Smooth muscle cell of the pulmonary artery (primary cell): ENCODE data around the gene NR6A1. TPM values are rescaled to one million over a fixed set of nuclear protein-coding genes. Genes with fewer than 3 reads are reported as not detected.

Experiments
- total RNA-seq: library from RNA; depleted of rRNA; stranded (reverse); fragments of >200 nt; gene quantifications from 2 replicates; pipeline ENCODE4 v1.2.3, GENCODE V29; 2014

The NR6A1 gene
- total RNA-seq, result 0.39 and 0.69 TPM in 2 replicates

DNA sequence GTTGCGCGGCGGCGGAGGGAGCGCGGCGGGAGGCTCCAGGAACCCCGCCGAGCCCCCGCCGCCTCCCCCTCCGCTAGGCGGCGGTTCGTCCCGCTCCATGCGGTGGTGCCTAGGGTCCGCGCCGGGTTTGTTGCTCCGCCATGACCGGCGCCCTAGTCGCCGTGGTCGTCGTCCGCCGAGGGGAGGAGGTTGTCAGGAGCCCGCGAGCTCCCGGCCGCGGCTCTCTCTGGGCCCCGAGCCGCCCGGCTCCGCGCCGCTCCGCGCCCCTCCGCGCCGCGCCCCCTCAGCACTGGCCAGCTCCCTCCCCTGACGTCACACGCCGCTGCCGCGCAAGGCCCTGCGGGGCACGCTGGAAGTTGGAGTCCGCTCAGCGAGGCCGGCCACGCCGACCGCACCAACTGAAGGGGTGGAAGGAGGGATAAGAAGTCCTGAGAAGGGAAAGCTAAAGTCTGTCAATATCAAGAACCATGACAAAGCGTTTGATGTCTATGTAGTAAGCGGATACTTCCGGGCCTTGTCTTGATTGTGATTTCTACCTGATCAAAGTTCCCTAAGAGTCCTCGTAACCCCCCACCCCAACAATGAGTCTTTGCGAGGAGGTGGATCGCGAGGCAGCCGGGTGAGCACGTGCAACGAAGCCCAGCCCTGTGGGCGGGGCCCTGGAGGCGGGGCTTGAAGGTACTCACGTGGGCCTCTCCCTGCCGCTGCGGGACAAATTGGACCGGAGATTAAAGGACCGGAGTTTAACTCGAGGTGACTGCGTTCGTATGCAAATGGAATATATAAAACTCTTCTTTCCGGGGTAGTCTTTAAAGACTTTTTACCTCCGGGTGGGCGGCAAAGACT is at the start of gene NR6A1:
Gene NR6A1, minus strand, starts transcription at position 291 of the 846 bp plus-strand sequence.

DNA sequence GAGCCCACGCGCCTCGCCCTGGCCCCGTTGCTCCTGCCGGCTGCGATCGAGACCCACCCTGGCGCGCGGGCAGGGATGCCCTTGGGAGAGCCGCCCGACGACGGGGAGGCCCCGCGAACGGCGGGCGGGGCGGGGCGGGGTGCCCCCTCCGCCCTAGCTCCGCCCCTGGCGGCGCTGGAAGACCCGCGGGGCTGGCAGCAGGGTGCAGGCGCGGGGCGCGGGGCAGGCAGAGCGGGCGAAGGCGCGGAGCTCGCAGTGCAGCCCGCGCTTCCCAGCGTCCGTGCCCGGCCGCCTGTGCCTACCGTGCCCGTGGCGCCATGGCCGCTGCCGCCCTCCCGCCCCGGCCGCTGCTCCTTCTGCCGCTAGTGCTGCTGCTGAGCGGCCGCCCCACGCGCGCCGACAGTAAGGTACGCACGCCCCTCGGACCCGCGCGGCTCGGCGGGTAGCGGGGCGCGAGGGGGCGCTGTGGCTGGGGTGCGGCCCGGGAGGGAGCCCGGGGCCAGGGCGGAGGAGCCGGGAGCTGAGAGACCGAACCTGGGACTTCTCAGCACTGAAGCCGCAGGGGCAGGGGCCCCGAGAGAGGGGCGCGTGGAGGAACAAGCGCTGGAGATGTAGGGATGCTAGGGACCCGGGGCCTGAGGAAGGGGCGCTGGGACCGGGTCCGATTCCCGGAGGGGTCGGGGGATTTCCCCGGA is 6.0 kb upstream of the NR6A1 start, which contains the start of gene OLFML2A:
Gene OLFML2A, plus strand, starts transcription at position 180 of the 695 bp plus-strand sequence. Its CDS starts 138 bp downstream, at position 318.

DNA sequence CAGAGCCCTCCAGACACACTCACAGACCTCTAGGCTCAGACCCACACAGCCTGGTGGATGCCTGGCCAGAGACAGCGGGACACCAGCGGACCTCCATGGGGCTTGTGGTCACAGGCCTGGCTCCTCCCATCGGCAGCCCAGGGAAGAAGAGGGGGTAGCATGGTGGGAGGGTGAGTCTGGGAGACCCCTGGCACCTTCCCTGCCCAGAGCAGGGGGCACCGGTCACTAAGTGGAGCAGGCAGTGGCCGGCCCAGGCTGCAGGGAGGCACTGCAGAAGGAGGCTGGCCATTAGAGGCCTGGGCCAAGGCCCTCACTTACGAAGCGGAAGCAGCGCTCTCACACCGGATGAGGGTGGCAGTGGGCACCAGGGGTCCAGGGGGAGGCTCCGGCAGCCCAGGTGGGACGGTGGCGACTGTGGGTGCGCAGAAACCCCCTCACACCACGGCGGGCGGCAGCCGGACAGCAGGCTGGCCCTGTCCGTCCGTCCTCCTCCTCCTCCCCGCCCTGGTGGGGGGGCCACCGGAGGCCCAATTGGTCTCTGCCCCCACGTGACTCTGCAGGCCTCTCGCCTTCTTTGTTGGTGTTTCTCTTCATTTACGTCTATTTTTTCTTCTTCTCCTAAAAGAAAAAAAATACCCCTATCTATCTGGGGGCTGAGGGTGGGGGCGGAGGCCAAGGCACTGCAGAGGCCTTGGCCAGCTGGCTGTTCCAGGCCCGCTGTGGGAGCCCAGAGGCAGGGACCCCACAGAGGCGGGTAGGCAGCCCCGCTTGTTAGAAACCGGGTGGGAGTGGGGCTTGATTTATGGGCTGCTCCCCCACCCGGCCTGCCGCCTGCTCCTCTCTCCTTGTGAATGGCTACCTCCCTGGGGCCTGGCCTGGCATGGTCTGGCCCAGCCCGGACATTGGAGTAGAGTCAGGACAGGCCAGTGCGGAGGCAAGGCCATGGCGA is 263.9 kb downstream of the NR6A1 start, which contains the start of gene NR5A1:
Gene NR5A1, minus strand, starts transcription at position 469 of the 949 bp plus-strand sequence. CDS start 4,004 bp downstream, outside the sequence.

Other genes starting within 250 kb of the NR6A1 start
- 1.3 and 1.6 TPM in 2 replicates for gene OLFML2A, start 5.8 kb upstream of the NR6A1 start, total RNA-seq
- not detected in 2 replicates for gene WDR38, start 82.1 kb upstream of the NR6A1 start, total RNA-seq
- gene RPL35, start 90.6 kb upstream of the NR6A1 start, total RNA-seq, result 831 and 878 TPM in 2 replicates
- 7.6 and 13.3 TPM in 2 replicates for gene ARPC5L, start 90.8 kb upstream of the NR6A1 start, total RNA-seq
- 11.8 and 16.6 TPM in 2 replicates for gene GOLGA1, start 169.8 kb upstream of the NR6A1 start, total RNA-seq